IMR-90 (cell line): ENCODE data around the gene ZNF423. TPM values are rescaled to one million over a fixed set of nuclear protein-coding genes. Genes with fewer than 3 reads are reported as not detected.

Experiments used
- ATAC-seq: fragments of 200-7000 bp; cut with Tn5 transposase; 2 replicates; pipeline ENCODE4 v1.9.1; 2020; ENCODE audit warnings: low read depth, mild to moderate bottlenecking, moderate library complexity
- BruUV-seq: library from RNA; stranded (reverse); fragments of 400-500 nt; replicated peaks from 2 replicates; lab custom pipeline; 2021; lab: Mats Ljungman, UMichigan
- CTCF ChIA-PET: fragments of 300-600 bp; formaldehyde crosslinking; extraction: SDS; loops from one replicate; lab custom pipeline; 2021; ENCODE audit warnings: antibody characterized with exemption; lab: Yijun Ruan, JAX
- POLR2A ChIA-PET: fragments of 300-600 bp; sonication (Branson Sonifier 250); formaldehyde crosslinking; loops from one replicate; lab custom pipeline; 2022; ENCODE audit warnings: antibody characterized with exemption; ENCODE audit not compliant: unreplicated experiment; lab: Charles Lee
- DNase-seq: peaks from one replicate; pipeline ENCODE4 v3.0.0; 2013
- H2AFZ ChIP-seq: replicated peaks from 2 replicates; pipeline ENCODE3; 2013; ENCODE audit warnings: low read length, mild to moderate bottlenecking; ENCODE audit not compliant: poor library complexity
- H2AK5ac ChIP-seq: 2 replicates; pipeline ENCODE4 v1.6.1; 2013; ENCODE audit warnings: low read depth, low read length, inconsistent platforms
- H2AK9ac ChIP-seq: replicated peaks from 2 replicates; pipeline ENCODE3; 2013; ENCODE audit warnings: mild to moderate bottlenecking, low read depth, low read length, moderate library complexity; ENCODE audit not compliant: poor library complexity
- H2BK120ac ChIP-seq: 2 replicates; pipeline ENCODE4 v1.6.1; 2013; ENCODE audit warnings: low read depth, low read length, inconsistent platforms
- H2BK15ac ChIP-seq: 3 replicates; pipeline ENCODE4 v1.6.1; 2013; ENCODE audit warnings: low read depth, low read length, inconsistent platforms
- H2BK20ac ChIP-seq: 2 replicates; pipeline ENCODE4 v1.6.1; 2013; ENCODE audit warnings: low read depth, mild to moderate bottlenecking, inconsistent platforms, low read length, moderate library complexity
- H2BK5ac ChIP-seq: 2 replicates; pipeline ENCODE4 v1.6.1; 2013; ENCODE audit warnings: mild to moderate bottlenecking, low read depth, low read length, inconsistent platforms; ENCODE audit not compliant: poor library complexity, severe bottlenecking
- H3K14ac ChIP-seq: replicated peaks from 2 replicates; pipeline ENCODE4 v1.6.1; 2013; ENCODE audit warnings: low read depth, low read length, inconsistent platforms
- H3K18ac ChIP-seq: 2 replicates; pipeline ENCODE4 v1.6.1; 2013; ENCODE audit warnings: low read depth, low read length, control low read depth
- H3K23ac ChIP-seq: 2 replicates; pipeline ENCODE4 v1.6.1; 2013; ENCODE audit warnings: low read depth, low read length, inconsistent platforms
- H3K27ac ChIP-seq: 2 replicates; pipeline ENCODE4 v1.5.1; 2013; ENCODE audit warnings: mild to moderate bottlenecking, control low read depth, low read length; ENCODE audit not compliant: insufficient read depth
- H3K27me3 ChIP-seq: 2 replicates; pipeline ENCODE4 v1.6.1; 2013; ENCODE audit warnings: low read length; ENCODE audit not compliant: control insufficient read depth, insufficient read depth
- H3K36me3 ChIP-seq: 2 replicates; pipeline ENCODE4 v1.6.1; 2013; ENCODE audit warnings: low read length, mixed read lengths; ENCODE audit not compliant: control insufficient read depth, insufficient read depth
- H3K4ac ChIP-seq: 2 replicates; pipeline ENCODE4 v1.6.1; 2013; ENCODE audit warnings: low read depth, low read length, inconsistent platforms
- H3K4me1 ChIP-seq: 2 replicates; pipeline ENCODE4 v1.6.1; 2013; ENCODE audit warnings: low read length, mixed read lengths; ENCODE audit not compliant: control insufficient read depth, insufficient read depth
- H3K4me2 ChIP-seq: 2 replicates; pipeline ENCODE4 v1.6.1; 2013; ENCODE audit warnings: low read depth, mild to moderate bottlenecking, control low read depth, low read length, moderate library complexity
- H3K4me3 ChIP-seq: 2 replicates; pipeline ENCODE4 v1.5.1; 2013; ENCODE audit warnings: low read depth, mild to moderate bottlenecking, control low read depth, low read length, moderate library complexity; ENCODE audit not compliant: insufficient read depth
- H3K56ac ChIP-seq: 2 replicates; pipeline ENCODE4 v1.6.1; 2013; ENCODE audit warnings: low read length, inconsistent platforms; ENCODE audit not compliant: insufficient read depth; ENCODE audit errors: extremely low read depth
- H3K79me1 ChIP-seq, 2 experiments: 2 replicates each; pipeline ENCODE4 v1.6.1; 2013; ENCODE audit warnings: low read length in 2 of 2, inconsistent platforms in 1 of 2, low read depth in 1 of 2
- H3K9ac ChIP-seq: 2 replicates; pipeline ENCODE4 v1.6.1; 2013; ENCODE audit warnings: low read depth, low read length, control low read depth
- H3K9me1 ChIP-seq: 2 replicates; pipeline ENCODE4 v1.6.1; 2013; ENCODE audit warnings: low read length, inconsistent platforms; ENCODE audit not compliant: insufficient read depth
- H3K9me3 ChIP-seq: 2 replicates; pipeline ENCODE4 v1.6.1; 2013; ENCODE audit warnings: low read length; ENCODE audit not compliant: control insufficient read depth, insufficient read depth
- H4K20me1 ChIP-seq: 2 replicates; pipeline ENCODE4 v1.6.1; 2013; ENCODE audit warnings: low read length, inconsistent platforms; ENCODE audit not compliant: insufficient read depth
- H4K5ac ChIP-seq: 2 replicates; pipeline ENCODE4 v1.6.1; 2013; ENCODE audit warnings: mild to moderate bottlenecking, low read depth, low read length, control low read depth
- H4K8ac ChIP-seq, 2 experiments: 2 replicates each; pipeline ENCODE4 v1.6.1; 2013; ENCODE audit warnings: low read depth in 2 of 2, low read length in 2 of 2, control low read depth in 1 of 2, inconsistent platforms in 1 of 2
- H4K91ac ChIP-seq: 2 replicates; pipeline ENCODE4 v1.6.1; 2013; ENCODE audit warnings: low read depth, low read length, inconsistent platforms; ENCODE audit not compliant: insufficient read depth
- MAZ ChIP-seq: IDR thresholded peaks from 2 replicates; pipeline ENCODE4 v1.6.1; 2012; ENCODE audit warnings: low read depth, mild to moderate bottlenecking, low read length, improper control_type of control experiment, moderate library complexity, borderline replicate concordance
- NFE2L2 ChIP-seq: fragments of 150-350 bp; IDR thresholded peaks from 2 replicates; pipeline ENCODE4 v1.6.1; 2016; ENCODE audit warnings: low read depth, mild to moderate bottlenecking, low read length
- POLR2A ChIP-seq: IDR thresholded peaks from 2 replicates; pipeline ENCODE4 v1.6.1; 2012; ENCODE audit warnings: mild to moderate bottlenecking, low read depth, low read length
- RAD21 ChIP-seq: IDR thresholded peaks from 2 replicates; pipeline ENCODE4 v1.6.1; 2012; ENCODE audit warnings: low read length, improper control_type of control experiment
- RFX5 ChIP-seq: IDR thresholded peaks from 2 replicates; pipeline ENCODE4 v1.8.0; 2012; ENCODE audit warnings: low read depth, mild to moderate bottlenecking, low read length, moderate library complexity
- SMC3 ChIP-seq: fragments of 150-350 bp; IDR thresholded peaks from 2 replicates; pipeline ENCODE4 v1.6.1; 2016; ENCODE audit warnings: low read depth, mild to moderate bottlenecking, antibody characterized with exemption, low read length, moderate library complexity
- WGBS, 2 experiments: methylation state at CpG; one replicate each; pipeline versions ENCODE4 v1.1.5 to v1.1.7; 2013; ENCODE audit warnings: missing lambda C conversion rate in 2 of 2; ENCODE audit not compliant: insufficient read length in 1 of 2; ENCODE audit errors: extremely low coverage in 2 of 2; 5-methylcytosine and 5-hydroxymethylcytosine counted together
- dilution Hi-C: fragments of 300-500 bp; cut with HindIII; formaldehyde crosslinking; loops from one replicate; pipeline ENCODE4 v1.14.3; 2018; ENCODE audit warnings: low sequenced_read_pairs; ENCODE audit not compliant: unreplicated experiment
- in situ Hi-C: fragments of 300-500 bp; cut with MboI; formaldehyde crosslinking; loops from 3 replicates; pipeline ENCODE4 v1.14.3; 2019; ENCODE audit warnings: low sequenced_read_pairs, inconsistent platforms, mixed read lengths
- intact Hi-C: fragments of 100-400 bp; cut with micrococcal nuclease; formaldehyde crosslinking; loops from 2 replicates; pipeline ENCODE4 v1.10.0; 2022
- polyA plus RNA-seq, 3 experiments: library from polyadenylated mRNA; depleted of rRNA; stranded (reverse); fragments of >200 nt; gene quantifications; 2 replicates each; pipeline ENCODE4 v1.2.3, GENCODE V29; 2012; ENCODE audit warnings: low replicate concordance in 1 of 3
- total RNA-seq: library from RNA; depleted of rRNA; stranded (reverse); fragments of >200 nt; gene quantifications from 2 replicates; pipeline ENCODE4 v1.2.3, GENCODE V29; 2012
- TF ChIP-seq, protein P1 (sequence below): fragments of 150-350 bp; IDR thresholded peaks from 2 replicates; pipeline ENCODE4 v1.6.1; 2016; ENCODE audit warnings: low read depth, mild to moderate bottlenecking, low read length, moderate library complexity, borderline replicate concordance
- TF ChIP-seq, protein P2 (sequence below): fragments of 150-350 bp; IDR thresholded peaks from 2 replicates; pipeline ENCODE4 v1.6.1; 2017; ENCODE audit warnings: mild to moderate bottlenecking, antibody characterized with exemption, low read length, low read depth

The ZNF423 gene
- total and polyA plus RNA-seq, 2 of the 4 experiments (the other 2 are of a cell fraction) = under 0.01 to 0.10 TPM

DNA sequence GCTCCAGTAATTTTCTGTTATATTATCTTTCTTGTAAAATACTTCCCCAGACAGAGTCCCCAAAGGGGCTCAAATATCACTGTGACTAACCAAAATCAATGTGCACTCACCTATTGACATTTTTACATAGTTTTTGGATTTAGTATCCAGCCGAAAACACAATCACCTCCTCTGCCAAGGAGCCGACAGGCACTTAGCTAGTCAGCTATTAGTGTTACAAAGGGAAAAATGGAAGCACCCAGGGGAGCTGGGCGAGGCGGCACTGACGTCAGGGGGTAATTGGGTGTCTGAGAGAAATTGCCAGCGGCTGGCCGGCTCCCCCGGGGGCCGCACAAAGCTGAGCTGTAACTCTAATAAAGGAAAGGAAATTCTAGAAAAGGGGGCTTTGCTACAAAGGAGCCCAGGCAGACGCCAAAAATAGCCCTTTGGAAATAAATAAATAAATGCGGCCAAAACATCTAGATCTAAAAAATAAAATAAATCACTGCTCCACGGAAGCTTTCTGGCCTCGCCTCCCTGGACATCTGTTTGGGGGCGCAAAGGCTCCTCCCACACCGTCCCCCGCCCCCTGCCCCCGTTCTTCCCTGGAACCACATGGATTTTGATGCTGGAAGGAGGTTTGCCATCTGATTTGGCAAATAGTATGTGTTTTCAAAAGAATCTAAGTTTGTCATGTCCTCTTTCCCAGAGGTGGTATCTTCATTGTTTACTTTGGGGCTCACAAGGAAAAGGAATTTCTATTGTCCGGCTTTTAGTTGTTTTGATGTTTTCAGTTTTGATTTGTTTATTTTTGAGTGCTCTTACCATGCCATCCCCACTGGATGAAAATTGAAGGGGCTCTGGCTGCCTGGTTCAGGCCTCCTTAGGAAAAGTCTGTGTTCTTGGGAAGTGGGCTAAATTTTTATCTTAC lies 156.7 kb downstream of the ZNF423 start:
- no peaks in the 10 kb centered on the region for H3K79me1 ChIP-seq
- H3K9ac ChIP-seq = no peak overlapping the region
- no peak overlapping the region for H2BK15ac ChIP-seq
- H2AK5ac ChIP-seq = no peak overlapping the region
- H3K4me2 ChIP-seq = no peak overlapping the region
- DNase-seq (no peak), ATAC-seq (no peak)
- H3K4ac ChIP-seq = no peak overlapping the region
- no peak overlapping the region for H4K8ac ChIP-seq
- H2AFZ ChIP-seq = no peak overlapping the region
- no CpG with 5 or more reads among the region's 18 CpGs for WGBS, 2 experiments
- in situ Hi-C loops (no loop called here), dilution Hi-C loops (no loop called here), intact Hi-C loops (no loop called here)
- H4K20me1 ChIP-seq = no peaks in the 10 kb centered on the region
- no peak overlapping the region for H2BK5ac ChIP-seq
- no peak overlapping the region for H3K4me3 ChIP-seq
- no peaks in the 10 kb centered on the region for H3K4me1 ChIP-seq
- no peak overlapping the region for H3K14ac ChIP-seq
- H3K9me1 ChIP-seq = no peaks in the 10 kb centered on the region
- no peak overlapping the region for H3K27ac ChIP-seq
- no peak overlapping the region for H3K56ac ChIP-seq
- H2BK120ac ChIP-seq = no peak overlapping the region
- CTCF ChIA-PET = no interaction called here
- BruUV-seq = no TSS peak
- H2BK20ac ChIP-seq = no peak overlapping the region
- POLR2A ChIA-PET = no interaction called here
- H3K27me3 ChIP-seq = peaks cover 35% of the 10 kb centered on the region
- no peaks in the 10 kb centered on the region for H3K9me3 ChIP-seq
- no peak overlapping the region for H3K18ac ChIP-seq
- no peak overlapping the region for H3K23ac ChIP-seq
- H4K5ac ChIP-seq = no peak overlapping the region
- no peak overlapping the region for H4K91ac ChIP-seq
- TF ChIP-seq, protein P1, sequence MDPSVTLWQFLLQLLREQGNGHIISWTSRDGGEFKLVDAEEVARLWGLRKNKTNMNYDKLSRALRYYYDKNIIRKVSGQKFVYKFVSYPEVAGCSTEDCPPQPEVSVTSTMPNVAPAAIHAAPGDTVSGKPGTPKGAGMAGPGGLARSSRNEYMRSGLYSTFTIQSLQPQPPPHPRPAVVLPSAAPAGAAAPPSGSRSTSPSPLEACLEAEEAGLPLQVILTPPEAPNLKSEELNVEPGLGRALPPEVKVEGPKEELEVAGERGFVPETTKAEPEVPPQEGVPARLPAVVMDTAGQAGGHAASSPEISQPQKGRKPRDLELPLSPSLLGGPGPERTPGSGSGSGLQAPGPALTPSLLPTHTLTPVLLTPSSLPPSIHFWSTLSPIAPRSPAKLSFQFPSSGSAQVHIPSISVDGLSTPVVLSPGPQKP = no peak
- TF ChIP-seq SMC3 (no peak), RFX5 (no peak), MAZ (no peak), NFE2L2 (no peak), POLR2A (no peak), RAD21 (no peak)
- TF ChIP-seq, protein P2, sequence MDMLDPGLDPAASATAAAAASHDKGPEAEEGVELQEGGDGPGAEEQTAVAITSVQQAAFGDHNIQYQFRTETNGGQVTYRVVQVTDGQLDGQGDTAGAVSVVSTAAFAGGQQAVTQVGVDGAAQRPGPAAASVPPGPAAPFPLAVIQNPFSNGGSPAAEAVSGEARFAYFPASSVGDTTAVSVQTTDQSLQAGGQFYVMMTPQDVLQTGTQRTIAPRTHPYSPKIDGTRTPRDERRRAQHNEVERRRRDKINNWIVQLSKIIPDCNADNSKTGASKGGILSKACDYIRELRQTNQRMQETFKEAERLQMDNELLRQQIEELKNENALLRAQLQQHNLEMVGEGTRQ = no peak
- H3K36me3 ChIP-seq = no peaks in the 10 kb centered on the region
- no peak overlapping the region for H2AK9ac ChIP-seq
